HG03565 (cell line): ENCODE data around the gene PSMD11.
"Not testable (repeated sequence)": the region's sequence is repeated elsewhere in the genome, so short reads cannot be mapped to it uniquely, and the experiment has no call there.

Experiments
- ATAC-seq: cut with Tn5 transposase; IDR thresholded peaks from one replicate; pipeline ENCODE4 v1.9.1; 2021; ENCODE audit warnings: mild to moderate bottlenecking, moderate library complexity; ENCODE audit not compliant: unreplicated experiment

The PSMD11 gene

DNA sequence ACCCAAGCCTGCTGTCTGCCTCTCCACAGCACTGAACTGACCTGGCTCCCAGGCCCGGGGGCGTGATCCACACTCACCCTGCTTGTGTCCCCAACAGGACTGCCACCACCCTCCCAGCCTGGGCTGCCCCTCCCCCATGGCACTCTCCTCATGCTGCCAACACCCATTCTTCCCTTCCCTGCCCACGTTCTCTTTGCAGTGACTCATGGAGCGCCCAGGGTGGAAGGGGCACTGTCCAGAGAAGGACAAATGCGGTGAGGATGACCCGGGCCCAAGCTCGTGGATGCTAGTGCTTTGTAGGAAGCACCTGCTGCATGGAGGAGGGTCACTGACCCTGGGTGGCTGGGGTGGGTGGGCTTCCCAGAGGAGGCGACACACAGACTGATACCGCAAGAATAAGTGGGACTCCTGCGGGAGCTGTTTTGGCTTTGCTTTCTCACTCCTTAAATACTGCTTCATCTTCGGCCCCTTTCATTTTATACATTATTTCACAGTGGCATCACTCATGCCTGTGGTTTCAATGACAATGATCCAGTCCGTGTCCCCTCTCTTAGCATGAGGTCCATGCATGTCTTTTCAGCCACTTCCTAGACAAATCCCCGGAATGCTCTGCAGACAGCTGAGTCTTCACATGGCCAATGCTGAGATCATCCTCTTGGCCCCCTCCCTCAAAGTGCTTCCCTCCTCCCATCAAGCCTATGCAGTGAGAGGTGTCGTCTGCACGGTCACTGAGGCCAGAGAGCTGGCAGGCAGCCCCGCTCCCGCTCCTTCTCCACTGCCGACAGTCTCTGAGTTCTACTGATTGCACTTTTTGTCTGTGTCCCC, 60.1 kb downstream of the PSMD11 start:
- no peak for ATAC-seq

DNA sequence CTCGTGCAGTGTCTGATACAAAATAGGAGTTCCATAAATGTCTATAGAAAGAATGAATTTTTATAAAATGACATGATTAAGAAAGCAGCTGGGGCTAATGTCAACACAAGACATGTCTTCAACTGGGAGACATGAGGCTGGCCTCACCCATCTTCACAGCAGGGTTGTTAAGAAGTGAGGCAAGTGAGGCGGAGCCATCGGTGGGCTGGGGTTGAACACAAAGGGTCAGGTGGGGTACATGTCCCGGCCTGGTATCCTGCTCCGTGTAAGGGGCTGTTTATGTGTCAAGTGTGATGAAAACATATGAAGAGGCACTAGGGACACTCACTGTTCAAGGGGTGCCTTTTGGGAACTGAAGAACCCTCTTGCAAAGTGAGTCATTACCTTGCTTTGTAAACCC, 64.6 kb downstream of the PSMD11 start:
- no peak for ATAC-seq

DNA sequence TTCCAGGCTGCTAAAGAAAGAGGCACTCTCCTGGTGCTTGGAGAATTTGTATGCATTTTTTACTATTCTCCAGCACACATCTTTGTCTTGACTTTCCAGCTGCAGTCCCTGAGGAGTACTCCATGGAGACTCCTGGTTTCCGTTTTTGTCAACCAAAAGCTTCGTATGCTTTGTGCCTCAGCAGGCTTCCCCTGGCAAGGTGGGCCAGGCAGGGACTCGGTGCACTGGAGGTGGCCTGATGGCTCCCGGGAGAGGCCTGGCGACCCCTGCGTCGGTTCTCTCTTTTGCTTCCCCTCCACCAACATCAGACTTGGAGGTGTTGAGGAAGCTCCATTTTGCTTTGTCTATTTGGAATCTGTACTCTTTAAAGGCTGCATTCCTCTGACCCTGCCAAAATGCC, 66.2 kb downstream of the PSMD11 start:
- ATAC-seq: no peak

DNA sequence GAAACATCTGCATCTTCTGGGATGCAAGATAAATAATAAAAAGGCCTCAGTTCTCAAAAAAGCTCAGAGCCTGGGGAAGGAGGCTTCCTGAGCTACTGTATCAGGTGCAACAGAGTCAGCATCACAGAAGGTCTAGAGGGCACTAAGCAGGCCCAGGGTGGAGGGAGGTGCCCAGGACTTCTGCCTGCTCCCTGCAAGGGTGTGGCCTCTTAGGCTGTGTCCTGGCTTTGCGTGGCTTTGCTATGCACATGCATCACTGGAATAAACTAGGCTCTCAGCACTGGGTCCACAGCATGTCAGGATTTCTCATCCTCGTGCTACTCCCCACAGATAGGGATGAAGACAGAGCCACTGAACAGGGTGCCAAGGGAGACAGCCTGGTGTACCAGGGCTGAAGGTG, 68.0 kb downstream of the PSMD11 start:
- ATAC-seq: no peak

DNA sequence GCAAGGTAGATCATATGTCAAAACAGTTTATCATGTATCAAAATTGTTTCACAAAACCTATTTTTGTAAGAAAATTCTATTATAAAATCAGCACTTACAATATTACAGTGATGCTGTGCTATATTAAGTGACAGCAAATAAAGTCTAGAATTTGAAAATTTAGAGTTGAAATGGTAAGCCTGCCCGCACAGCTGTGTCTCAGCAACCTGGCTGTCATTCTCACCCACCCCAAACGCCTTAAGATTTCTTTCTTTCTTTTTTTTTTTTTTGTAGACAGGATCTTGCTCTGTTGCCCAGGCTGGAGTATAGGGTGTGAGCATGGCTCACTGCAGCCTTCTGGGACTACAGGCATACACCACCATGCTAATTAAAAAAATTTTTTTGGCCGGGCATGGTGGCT, 69.3 kb downstream of the PSMD11 start:
- no peak for ATAC-seq

DNA sequence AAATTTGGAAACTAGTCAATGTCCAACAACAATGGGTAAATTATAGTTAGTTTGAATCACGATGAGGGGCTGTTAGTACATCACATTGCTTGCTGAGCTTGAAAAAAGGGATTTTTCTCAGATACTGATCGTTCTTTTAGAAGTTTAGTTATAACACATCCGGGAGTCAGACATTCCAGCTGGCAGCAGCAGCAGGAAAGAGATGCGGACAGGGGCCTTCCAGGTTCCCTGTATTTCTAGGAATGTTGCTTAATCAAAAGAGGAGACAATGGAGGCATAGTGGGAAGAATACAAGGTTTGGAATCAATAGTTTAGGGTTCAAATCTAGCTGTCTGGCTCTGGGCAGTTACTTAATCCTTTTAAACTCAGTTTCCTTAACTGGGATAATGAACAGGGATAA, 70.3 kb downstream of the PSMD11 start:
- ATAC-seq: no peak

DNA sequence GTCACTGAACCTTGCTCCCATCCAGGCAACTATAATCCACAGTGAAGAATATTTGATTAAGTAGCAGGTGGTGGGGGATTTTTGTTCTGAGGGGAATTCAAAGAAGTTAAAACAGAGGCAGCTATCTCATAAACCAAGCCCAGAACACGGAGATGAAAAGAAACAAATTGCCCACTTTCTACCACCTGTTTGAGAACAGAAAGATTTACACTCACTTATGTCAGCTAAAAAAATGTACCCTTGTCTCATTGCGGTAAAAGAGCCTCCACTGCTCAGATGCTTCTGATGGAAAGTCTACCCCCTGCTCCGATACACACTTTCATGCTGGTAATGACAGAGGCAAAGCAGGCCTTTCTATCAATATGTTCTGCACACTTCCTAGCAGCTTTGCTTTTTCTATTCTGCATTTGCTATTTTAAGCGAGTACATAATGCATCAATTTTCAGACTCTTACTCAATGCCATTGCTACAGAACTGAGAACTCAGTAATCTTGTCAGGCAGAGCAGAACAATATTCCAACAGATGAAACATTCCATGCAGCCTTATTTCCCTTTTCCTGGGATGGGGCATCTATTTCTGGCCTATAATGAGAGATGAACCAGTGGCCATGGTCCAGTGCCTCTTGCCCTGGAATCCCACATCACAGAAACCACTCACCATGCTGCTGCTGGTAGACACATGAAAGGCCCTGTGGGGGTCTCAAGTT, 71.5 kb downstream of the PSMD11 start:
- ATAC-seq: peak; percentile 34

DNA sequence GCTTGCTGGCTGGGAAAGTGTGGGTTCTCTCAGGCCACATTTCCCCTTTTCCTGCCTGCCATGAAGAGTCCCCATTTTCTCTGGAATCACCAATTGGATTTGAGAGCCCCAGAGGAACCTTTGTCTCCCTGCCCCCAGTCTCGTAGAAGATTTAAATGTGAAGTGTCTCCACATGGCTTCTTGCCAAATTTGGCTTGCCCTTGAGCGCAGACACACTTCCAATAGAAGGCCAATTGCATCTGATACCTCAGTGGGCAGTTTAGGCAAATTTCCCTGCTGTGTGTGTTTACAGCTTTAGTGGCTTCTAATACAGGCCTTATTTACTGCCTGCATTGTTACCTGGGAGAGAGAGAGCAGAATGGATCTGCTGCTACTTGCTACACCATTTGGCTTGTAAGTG, 72.1 kb downstream of the PSMD11 start:
- no peak for ATAC-seq

DNA sequence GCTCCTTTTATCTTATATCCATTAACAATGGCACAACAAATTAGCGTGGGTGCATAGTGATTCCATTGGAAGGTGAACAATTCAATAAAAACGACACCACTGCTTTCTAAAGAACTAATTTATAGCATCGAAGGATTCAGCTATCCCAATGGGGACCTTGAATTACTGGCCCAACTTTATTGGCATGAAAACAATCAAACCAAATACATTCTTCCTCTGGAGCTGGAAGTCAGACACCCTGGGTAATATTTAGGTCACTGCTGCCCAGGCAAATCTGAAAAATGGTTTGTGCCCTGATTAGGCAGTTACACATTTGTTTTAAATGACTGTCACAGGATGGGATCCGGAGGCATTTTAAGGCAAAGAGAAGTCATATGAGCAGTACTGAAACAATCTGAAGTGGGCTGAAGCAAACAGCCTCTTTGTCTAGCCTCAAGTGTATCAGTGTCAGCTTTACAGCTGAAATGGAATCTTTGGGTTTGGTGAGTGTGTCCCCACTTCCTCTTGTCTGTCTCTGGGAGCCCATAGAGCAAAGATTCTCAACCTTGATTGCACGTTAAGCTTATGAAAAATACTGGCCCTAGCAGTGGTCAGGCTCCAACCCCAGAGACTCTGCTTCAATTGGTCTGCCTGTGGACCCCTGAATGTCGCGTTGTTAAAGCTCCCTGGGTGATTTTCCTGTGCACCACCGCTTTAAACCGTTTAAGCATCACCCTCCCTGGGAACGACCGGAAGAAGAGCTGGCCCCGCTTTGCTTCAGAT, 72.8 kb downstream of the PSMD11 start:
- no peak for ATAC-seq

DNA sequence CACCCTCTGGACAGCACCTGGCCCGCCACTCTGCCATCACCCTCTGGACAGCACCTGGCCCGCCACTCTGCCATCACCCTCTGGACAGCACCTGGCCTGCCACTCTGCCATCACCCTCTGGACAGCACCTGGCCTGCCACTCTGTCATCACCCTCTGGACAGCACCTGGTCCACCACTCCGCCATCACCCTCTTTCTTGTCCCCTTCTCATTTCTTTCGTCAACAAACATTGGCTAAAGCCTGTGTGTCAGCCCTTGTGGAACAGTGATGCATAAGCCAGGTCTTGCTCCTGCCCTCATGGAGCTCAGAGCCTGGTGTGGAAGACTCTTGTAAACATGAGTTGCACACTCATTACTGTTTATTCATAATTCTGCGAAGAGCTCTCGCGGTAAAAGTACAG, 73.7 kb downstream of the PSMD11 start:
- no peak for ATAC-seq

DNA sequence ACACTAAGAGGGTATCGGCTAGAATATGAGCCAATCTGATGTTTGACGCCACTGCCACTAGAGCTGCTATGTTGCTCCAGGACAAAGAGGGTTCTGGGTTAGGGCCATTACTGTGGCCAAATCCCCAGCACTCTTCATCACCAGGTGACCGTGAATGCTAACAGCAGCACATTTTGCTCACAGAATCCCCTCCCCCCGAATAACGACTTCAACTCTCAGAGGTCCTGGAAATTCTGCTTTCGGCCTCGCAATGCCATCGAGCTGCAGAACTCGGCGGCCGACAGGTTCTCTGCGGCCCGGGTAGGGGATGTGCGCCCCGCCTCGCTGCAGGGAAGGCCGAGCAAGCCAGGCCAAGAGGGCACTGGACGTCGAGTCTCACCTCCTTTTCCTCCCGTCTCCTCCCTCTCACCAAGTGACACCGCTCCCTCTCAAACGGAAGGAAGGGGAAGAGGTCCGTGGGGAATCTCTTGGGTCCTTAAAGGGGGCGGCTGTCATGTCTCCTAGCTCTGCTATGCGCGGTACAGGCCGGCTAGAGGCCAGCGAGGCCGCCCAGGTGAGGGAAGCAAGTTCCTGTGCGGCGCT, 74.4 kb downstream of the PSMD11 start:
- ATAC-seq: no peak

DNA sequence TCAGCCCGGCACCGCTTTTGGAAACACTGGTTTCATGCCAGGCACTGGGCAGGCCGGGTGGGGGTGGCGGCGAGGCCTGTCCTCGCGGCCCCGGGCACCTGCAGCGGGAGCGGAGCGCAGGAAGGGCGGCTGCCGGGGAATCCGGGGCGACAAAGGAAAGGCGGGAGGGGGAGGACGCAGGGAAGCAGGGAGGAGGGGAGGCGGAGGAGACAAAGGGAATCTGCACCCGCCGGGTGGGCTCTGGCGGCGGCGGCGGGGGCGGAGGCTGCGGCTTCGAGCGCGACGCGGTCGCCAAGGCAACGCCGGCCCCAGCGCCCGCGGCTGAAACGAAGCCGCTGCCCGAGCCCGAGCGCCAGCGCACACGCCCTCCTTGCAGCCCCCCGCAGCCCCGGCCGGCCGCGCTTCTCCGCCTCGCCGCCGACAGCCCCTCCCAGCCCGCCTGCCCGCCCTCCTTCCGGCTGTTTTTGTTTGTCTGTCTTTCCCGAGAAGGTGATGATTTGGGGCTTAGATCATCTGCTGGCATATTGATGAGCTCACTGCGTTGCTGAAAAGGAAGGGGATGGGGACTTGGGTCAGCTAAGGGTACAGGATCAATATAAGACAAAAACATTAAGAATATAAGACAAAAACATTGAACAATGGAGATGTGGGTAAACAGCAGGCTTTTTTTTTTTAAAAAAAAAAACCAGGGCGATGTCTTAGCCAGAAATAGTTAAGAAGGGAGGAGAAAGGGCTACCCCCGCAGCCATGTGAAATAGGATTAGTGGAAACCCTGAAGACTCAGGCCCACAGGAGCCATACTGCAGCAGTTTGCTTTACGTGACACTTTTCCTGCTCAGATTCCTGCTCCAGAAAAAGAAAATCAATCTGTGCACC, 75.2 kb downstream of the PSMD11 start:
- ATAC-seq: no peak

DNA sequence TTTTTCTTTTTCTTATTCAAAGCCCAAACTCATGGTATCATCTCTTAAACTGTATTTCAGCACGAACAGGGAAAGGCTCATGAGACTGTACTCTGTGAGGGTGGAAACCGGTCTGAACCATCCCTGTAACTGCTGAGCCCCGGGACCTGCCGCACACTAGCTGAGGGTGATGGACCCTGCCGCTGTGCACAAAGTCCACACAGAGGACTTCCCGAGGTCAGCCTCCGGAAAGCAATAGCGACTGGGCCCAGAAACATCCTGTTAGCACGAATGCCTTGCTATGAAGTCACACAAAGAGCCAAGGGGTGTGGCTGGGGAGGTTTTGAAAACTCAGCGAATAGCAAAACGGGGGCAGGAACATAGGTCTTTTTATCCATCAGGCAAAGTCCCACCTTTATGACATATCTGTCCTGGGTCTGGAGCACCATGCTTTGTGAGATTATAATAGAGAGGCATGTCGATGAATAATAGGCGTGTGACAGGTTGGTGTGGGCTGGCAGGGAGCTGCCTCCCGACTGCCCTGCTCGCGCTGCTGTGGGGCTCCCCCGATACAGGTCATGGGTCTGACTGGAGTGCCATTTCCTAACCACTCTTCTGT, 75.9 kb downstream of the PSMD11 start:
- no peak for ATAC-seq

DNA sequence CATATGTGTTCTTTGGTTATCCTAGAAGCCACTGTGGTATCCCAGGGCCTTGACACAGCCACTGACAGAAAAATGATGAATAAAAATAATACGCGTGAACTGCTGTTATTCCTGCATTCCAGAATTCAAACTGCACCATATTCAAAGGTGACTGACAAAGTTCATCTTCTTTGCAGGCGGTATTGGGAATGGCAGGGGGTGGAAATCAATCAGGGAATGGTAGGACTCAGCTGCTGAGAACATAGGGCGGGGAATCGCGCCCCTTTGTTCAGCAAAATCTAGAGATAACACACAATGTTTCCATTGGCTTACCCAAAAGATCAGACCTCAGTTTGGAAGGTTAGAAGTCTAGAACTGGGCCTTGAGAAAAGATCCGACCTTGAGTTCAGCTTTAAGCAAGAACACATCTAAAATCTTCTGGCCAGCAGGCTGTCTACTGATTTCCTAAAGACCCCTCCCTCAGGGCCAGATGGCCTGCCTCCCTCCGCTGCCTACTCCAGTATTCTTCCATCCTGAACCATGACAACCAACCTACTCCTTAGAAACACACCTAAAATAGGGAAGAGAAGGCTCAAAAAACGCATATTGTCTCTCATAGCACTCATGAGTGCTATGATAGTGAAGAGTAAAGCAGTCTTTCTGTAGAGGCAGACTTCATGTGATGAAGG, 76.6 kb downstream of the PSMD11 start:
- ATAC-seq: no peak

DNA sequence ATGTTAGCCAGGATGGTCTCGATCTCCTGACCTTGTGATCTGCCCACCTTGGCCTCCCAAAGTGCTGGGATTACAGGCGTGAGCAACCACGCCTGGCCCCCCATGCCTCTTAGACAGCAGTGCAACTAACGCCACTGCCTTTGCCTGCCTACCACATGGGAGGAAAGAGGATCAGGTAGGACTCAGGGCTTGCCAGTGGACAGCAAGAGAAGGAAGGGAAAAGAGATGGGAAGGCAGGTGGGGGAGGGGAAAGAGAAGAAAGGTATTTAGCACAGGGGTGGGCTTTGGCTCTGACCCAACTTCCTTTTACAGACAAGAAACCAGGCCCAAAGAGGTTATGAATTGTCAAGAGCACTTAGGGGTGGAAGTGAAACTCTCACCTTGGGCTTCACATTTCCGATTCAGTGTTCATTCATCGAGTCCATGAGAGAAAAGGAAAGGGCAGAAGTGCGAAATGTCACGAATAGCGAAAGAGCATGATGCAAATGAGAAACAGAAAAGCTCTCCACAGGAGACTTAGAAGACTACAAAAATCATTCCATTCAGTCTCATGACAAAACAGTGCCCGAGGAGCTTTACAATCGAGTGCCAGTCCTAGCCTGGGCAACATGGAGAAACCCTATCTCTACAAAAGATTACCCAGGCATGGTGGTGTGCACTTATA, 78.8 kb downstream of the PSMD11 start:
- ATAC-seq: peak; percentile 54

DNA sequence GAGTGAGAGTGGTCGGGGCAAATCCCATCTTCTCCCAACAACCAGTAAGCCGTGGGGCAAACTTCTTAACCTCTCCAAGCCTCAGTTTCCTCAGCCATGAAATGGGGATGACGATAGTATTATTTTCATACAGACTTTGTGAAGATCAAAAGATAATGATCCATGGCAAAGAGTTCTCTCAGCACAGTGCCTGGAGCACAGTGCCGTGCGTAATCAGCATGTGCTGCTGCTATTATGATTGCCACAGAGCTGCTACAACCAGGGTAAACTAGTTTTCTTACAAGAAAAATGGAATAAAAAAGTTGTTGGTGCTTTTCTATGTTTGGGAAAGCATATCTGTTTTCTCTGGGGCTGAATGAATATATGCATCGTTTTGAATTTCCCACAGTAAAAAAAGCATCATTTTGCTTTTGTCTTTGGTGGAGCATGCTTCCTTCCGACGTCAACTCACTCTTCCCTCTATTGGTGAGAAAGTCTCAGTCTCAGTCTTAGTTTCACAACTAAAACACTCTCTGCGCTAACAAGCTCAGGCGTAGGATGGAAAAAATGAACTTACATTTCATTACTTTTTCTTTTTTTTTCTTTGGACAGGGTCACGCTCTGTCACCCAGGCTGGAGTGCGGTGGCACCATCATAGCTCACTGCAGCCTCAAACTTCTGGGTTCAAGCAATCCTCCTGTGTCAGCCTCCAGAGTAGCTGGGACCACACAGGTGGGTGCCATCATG, 79.7 kb downstream of the PSMD11 start:
- peak; percentile 47 for ATAC-seq

DNA sequence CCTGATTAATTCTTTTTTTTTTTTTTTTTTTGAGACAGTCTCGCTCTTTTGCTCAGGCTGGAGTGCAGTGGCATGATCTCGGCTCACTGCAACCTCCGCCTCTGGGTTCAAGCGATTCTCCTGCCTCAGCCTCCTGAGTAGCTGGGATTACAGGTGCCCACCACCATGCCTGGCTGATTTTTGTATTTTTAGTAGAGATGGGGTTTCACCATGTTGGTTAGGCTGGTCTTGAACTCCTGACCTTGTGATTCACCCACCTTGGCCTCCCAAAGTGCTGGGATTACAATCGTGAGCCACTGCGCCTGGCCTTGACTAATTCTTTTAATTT, 80.2 kb downstream of the PSMD11 start:
- not testable (repeated sequence) for ATAC-seq

DNA sequence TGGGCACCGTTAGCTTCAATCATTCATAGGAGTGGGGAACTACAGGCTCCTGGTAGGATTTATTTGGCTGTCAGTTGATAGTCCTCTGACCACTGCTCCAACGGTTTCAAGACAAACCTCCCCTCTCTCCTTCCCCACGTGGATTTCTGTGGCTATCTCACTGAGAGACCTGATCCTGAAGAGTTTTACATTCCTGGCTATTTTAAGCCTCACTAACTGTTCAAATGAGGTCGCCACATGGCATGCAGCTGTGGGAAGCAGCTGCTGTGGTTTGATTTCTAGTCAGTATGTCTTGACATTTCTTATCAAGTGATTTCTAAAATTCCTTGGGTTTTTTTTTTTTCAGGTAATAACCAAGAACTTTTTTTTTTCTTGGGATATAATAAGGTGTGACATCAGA, 80.8 kb downstream of the PSMD11 start:
- no peak for ATAC-seq
